OCI-M1 (cell line): ENCODE measurements around the gene PLEKHA5.

ENCODE experiments used
- DNase-seq: peaks from one replicate; lab custom pipeline; 2025; lab: John Stamatoyannopoulos, UW

The PLEKHA5 gene

GRCh38 chr12:19130224-19131024 lies 891 bp downstream of the PLEKHA5 start:
- peak; percentile 40 for DNase-seq

GRCh38 chr12:19131025-19131444 lies 1.5 kb downstream of the PLEKHA5 start:
- DNase-seq = peak; percentile 52

GRCh38 chr12:19138551-19138950 lies 9.0 kb downstream of the PLEKHA5 start:
- DNase-seq = no peak

GRCh38 chr12:19138956-19139355 lies 9.4 kb downstream of the PLEKHA5 start:
- DNase-seq = no peak

GRCh38 chr12:19139615-19140194 lies 10.2 kb downstream of the PLEKHA5 start:
- no peak for DNase-seq

- no peak for DNase-seq
These were observed 11.1 kb downstream of the PLEKHA5 start for GRCh38 chr12:19140381-19141236.

GRCh38 chr12:19142499-19142898 lies 13.0 kb downstream of the PLEKHA5 start:
- DNase-seq = no peak

GRCh38 chr12:19144287-19144686 lies 14.8 kb downstream of the PLEKHA5 start:
- DNase-seq = peak; percentile 70

GRCh38 chr12:19144985-19145384 lies 15.5 kb downstream of the PLEKHA5 start:
- no peak for DNase-seq

GRCh38 chr12:19148860-19149259 lies 19.3 kb downstream of the PLEKHA5 start:
- no peak for DNase-seq

- peak; percentile 47 for DNase-seq
These were observed 20.9 kb downstream of the PLEKHA5 start for GRCh38 chr12:19150273-19150900.

- no peak for DNase-seq
These were observed 21.8 kb downstream of the PLEKHA5 start for GRCh38 chr12:19151298-19151697.

GRCh38 chr12:19153396-19153795 lies 23.9 kb downstream of the PLEKHA5 start:
- DNase-seq = no peak

- peak; percentile 20 for DNase-seq
These were observed 25.2 kb downstream of the PLEKHA5 start for GRCh38 chr12:19154686-19155085.

GRCh38 chr12:19155981-19156734 lies 26.6 kb downstream of the PLEKHA5 start:
- DNase-seq = no peak

- no peak for DNase-seq
These were observed 29.4 kb downstream of the PLEKHA5 start for GRCh38 chr12:19158923-19159322.

GRCh38 chr12:19161216-19161615 lies 31.7 kb downstream of the PLEKHA5 start:
- no peak for DNase-seq

- no peak for DNase-seq
These were observed 35.9 kb downstream of the PLEKHA5 start for GRCh38 chr12:19165451-19165850.

GRCh38 chr12:19166387-19166786 lies 36.9 kb downstream of the PLEKHA5 start:
- no peak for DNase-seq

- DNase-seq = no peak
These were observed 37.4 kb downstream of the PLEKHA5 start for GRCh38 chr12:19166956-19167355.

- no peak for DNase-seq
These were observed 38.2 kb downstream of the PLEKHA5 start for GRCh38 chr12:19167708-19168107.
